H9 (cell line): ENCODE measurements around the gene MACROH2A1. TPM values are rescaled to one million over a fixed set of nuclear protein-coding genes. Genes with fewer than 3 reads are reported as not detected.

Experiments
- DNase-seq: peaks from one replicate; pipeline ENCODE4 v3.0.0-alpha.2; 2017
- H2AFZ ChIP-seq: one replicate; pipeline ENCODE4 v1.6.1; 2013; ENCODE audit warnings: mild to moderate bottlenecking, low read length, control low read depth, moderate library complexity
- H2AK5ac ChIP-seq: 2 replicates; pipeline ENCODE4 v1.6.1; 2013; ENCODE audit warnings: low read length, control low read depth, mixed read lengths; ENCODE audit not compliant: insufficient read length
- H2BK120ac ChIP-seq: one replicate; pipeline ENCODE4 v1.6.1; 2013; ENCODE audit warnings: low read depth, mild to moderate bottlenecking, low read length, control low read depth, inconsistent platforms; ENCODE audit not compliant: poor library complexity, severe bottlenecking
- H2BK12ac ChIP-seq: 2 replicates; pipeline ENCODE4 v1.6.1; 2013; ENCODE audit warnings: low read length, control low read depth, mixed read lengths, low read depth; ENCODE audit not compliant: insufficient read length
- H2BK15ac ChIP-seq: 2 replicates; pipeline ENCODE4 v1.6.1; 2013; ENCODE audit warnings: low read depth, low read length, control low read depth
- H2BK20ac ChIP-seq: one replicate; pipeline ENCODE4 v1.6.1; 2013; ENCODE audit warnings: low read depth, mild to moderate bottlenecking, low read length, control low read depth, inconsistent platforms; ENCODE audit not compliant: poor library complexity, severe bottlenecking
- H2BK5ac ChIP-seq: 2 replicates; pipeline ENCODE4 v1.6.1; 2013; ENCODE audit warnings: low read length, control low read depth, mixed read lengths; ENCODE audit not compliant: insufficient read length
- H3K14ac ChIP-seq: 2 replicates; pipeline ENCODE4 v1.6.1; 2013; ENCODE audit warnings: low read length, control low read depth; ENCODE audit not compliant: insufficient read depth
- H3K18ac ChIP-seq: 2 replicates; pipeline ENCODE4 v1.6.1; 2013; ENCODE audit warnings: low read depth, mild to moderate bottlenecking, mixed read lengths, low read length, control low read depth; ENCODE audit not compliant: insufficient read length
- H3K23ac ChIP-seq: 2 replicates; pipeline ENCODE4 v1.6.1; 2013; ENCODE audit warnings: low read length, control low read depth, mixed read lengths, low read depth; ENCODE audit not compliant: insufficient read length
- H3K23me2 ChIP-seq: 2 replicates; pipeline ENCODE4 v1.6.1; 2013; ENCODE audit warnings: low read depth, mild to moderate bottlenecking, mixed read lengths, low read length, control low read depth; ENCODE audit not compliant: insufficient read length, poor library complexity, severe bottlenecking
- H3K27ac ChIP-seq: 2 replicates; pipeline ENCODE4 v1.5.1; 2013; ENCODE audit warnings: low read length, control low read depth, mixed read lengths, low read depth; ENCODE audit not compliant: insufficient read length
- H3K27me3 ChIP-seq: 2 replicates; pipeline ENCODE4 v1.6.1; 2013; ENCODE audit warnings: low read length, control low read depth, inconsistent platforms; ENCODE audit not compliant: insufficient read depth
- H3K4ac ChIP-seq: 2 replicates; pipeline ENCODE4 v1.6.1; 2013; ENCODE audit warnings: low read depth, mild to moderate bottlenecking, control low read depth, inconsistent platforms, low read length, moderate library complexity
- H3K4me1 ChIP-seq: 2 replicates; pipeline ENCODE4 v1.6.1; 2013; ENCODE audit warnings: low read length, control low read depth, inconsistent platforms; ENCODE audit not compliant: insufficient read depth
- H3K4me2 ChIP-seq: 2 replicates; pipeline ENCODE4 v1.6.1; 2013; ENCODE audit warnings: low read length, control low read depth, mixed read lengths; ENCODE audit not compliant: insufficient read length, insufficient read depth
- H3K56ac ChIP-seq: 2 replicates; pipeline ENCODE4 v1.6.1; 2013; ENCODE audit warnings: low read depth, mild to moderate bottlenecking, mixed read lengths, low read length, control low read depth; ENCODE audit not compliant: insufficient read length
- H3K79me1 ChIP-seq: 2 replicates; pipeline ENCODE4 v1.6.1; 2013; ENCODE audit warnings: low read depth, mild to moderate bottlenecking, moderate library complexity, low read length, control low read depth, inconsistent platforms; ENCODE audit not compliant: insufficient read depth, poor library complexity, severe bottlenecking
- H3K79me2 ChIP-seq: 2 replicates; pipeline ENCODE4 v1.6.1; 2013; ENCODE audit warnings: low read length, control low read depth, inconsistent platforms; ENCODE audit not compliant: insufficient read depth
- H3K9ac ChIP-seq: 2 replicates; pipeline ENCODE4 v1.6.1; 2013; ENCODE audit warnings: low read length, control low read depth, mixed read lengths; ENCODE audit not compliant: insufficient read length; ENCODE audit errors: extremely low read depth
- H3K9me3 ChIP-seq: one replicate; pipeline ENCODE4 v1.6.1; 2013; ENCODE audit warnings: low read depth, low read length, inconsistent platforms; ENCODE audit not compliant: control insufficient read depth
- H3T11ph ChIP-seq: one replicate; pipeline ENCODE4 v1.6.1; 2013; ENCODE audit warnings: mild to moderate bottlenecking, low read length, control low read depth, inconsistent platforms
- H4K20me1 ChIP-seq: one replicate; pipeline ENCODE4 v1.6.1; 2013; ENCODE audit not compliant: control insufficient read depth, insufficient read length, insufficient read depth
- H4K5ac ChIP-seq: 2 replicates; pipeline ENCODE4 v1.6.1; 2013; ENCODE audit warnings: low read depth, mild to moderate bottlenecking, mixed read lengths, low read length, control low read depth; ENCODE audit not compliant: insufficient read length
- H4K8ac ChIP-seq: replicated peaks from 2 replicates; pipeline ENCODE4 v1.6.1; 2013; ENCODE audit warnings: low read length, control low read depth, mixed read lengths, low read depth; ENCODE audit not compliant: insufficient read length
- H4K91ac ChIP-seq: 2 replicates; pipeline ENCODE4 v1.6.1; 2013; ENCODE audit warnings: low read depth, mild to moderate bottlenecking, moderate library complexity, mixed read lengths, low read length, control low read depth; ENCODE audit not compliant: insufficient read length
- H3K27ac Mint-ChIP-seq, 3 experiments: 2 replicates in 2 of 3; 3 replicates in 1 of 3; pipeline ENCODE4 v1.8.0; 2020 to 2021; ENCODE audit warnings: mixed read lengths in 3 of 3, mild to moderate bottlenecking in 1 of 3, moderate library complexity in 1 of 3
- H3K27me3 Mint-ChIP-seq: 2 replicates; pipeline ENCODE4 v1.8.0; 2021; ENCODE audit warnings: low read depth, mild to moderate bottlenecking, moderate library complexity, mixed read lengths
- H3K36me3 Mint-ChIP-seq, 3 experiments: 2 replicates in 2 of 3; 3 replicates in 1 of 3; pipeline ENCODE4 v1.8.0; 2020 to 2021; ENCODE audit warnings: low read depth in 3 of 3, mixed read lengths in 3 of 3; ENCODE audit not compliant: insufficient read depth in 1 of 3
- H3K4me1 Mint-ChIP-seq, 2 experiments: 2 replicates each; pipeline ENCODE4 v1.8.0; 2020; ENCODE audit warnings: mixed read lengths in 2 of 2
- H3K4me3 Mint-ChIP-seq, 2 experiments: 2 replicates in 1 of 2; 3 replicates in 1 of 2; pipeline ENCODE4 v1.8.0; 2020 to 2021; ENCODE audit warnings: mild to moderate bottlenecking in 2 of 2, mixed read lengths in 2 of 2, moderate library complexity in 1 of 2
- H3K9me3 Mint-ChIP-seq, 2 experiments: 2 replicates in 1 of 2; 3 replicates in 1 of 2; pipeline ENCODE4 v1.8.0; 2020; ENCODE audit warnings: mild to moderate bottlenecking in 2 of 2, mixed read lengths in 2 of 2, moderate library complexity in 1 of 2
- CTCF ChIP-seq: fragments of 200-600 bp; sonication (generic); conservative IDR thresholded peaks from 3 replicates; pipeline ENCODE4 v1.8.0; 2021; ENCODE audit warnings: antibody characterized with exemption, mild to moderate bottlenecking
- total RNA-seq: library from RNA; stranded (reverse); gene quantifications from 2 replicates; pipeline ENCODE4 v1.2.1, GENCODE V29; 2021

MACROH2A1 gene
- total RNA-seq, 1 experiment from 2014 or later: 111 TPM

- Histone ChIP-seq H3K4me2 (no peak overlapping the region), H3K4ac (no peak overlapping the region), H2AFZ (no peak overlapping the region), H2BK12ac (no peak overlapping the region), H3K23ac (no peak overlapping the region), H3K4me1 (no peaks in the 10 kb centered on the region), H2BK5ac (no peak overlapping the region), H3K27me3 (no peaks in the 10 kb centered on the region), H3K9me3 (no peaks in the 10 kb centered on the region), H3K27ac (no peak overlapping the region), H2BK120ac (no peak overlapping the region), H2AK5ac (no peak overlapping the region), H4K20me1 (no peaks in the 10 kb centered on the region), H4K5ac (no peak overlapping the region), H3K79me1 (no peaks in the 10 kb centered on the region), H2BK20ac (no peak overlapping the region), H2BK15ac (no peak overlapping the region), H3T11ph (no peak overlapping the region), H3K23me2 (no peaks in the 10 kb centered on the region), H3K14ac (no peak overlapping the region), H3K9ac (no peak overlapping the region), H4K91ac (no peak overlapping the region), H3K79me2 (no peaks in the 10 kb centered on the region), H3K18ac (no peak overlapping the region), H4K8ac (no peak overlapping the region), H3K56ac (no peak overlapping the region)
- TF ChIP-seq CTCF: no peak
- no peak for DNase-seq
- peaks cover 4 to 26% (median 10%) of the 10 kb centered on the region in 3 experiments; a peak in 5 of 7 replicates for H3K36me3 Mint-ChIP-seq
- H3K4me1 Mint-ChIP-seq: no peaks in the 10 kb centered on the region
- H3K27ac Mint-ChIP-seq: peak overlapping the region in 1 of 3 experiments; percentile 55; a peak in 2 of 7 replicates
- H3K9me3 Mint-ChIP-seq: no peaks in the 10 kb centered on the region
- H3K27me3 Mint-ChIP-seq: no peaks in the 10 kb centered on the region
- no peak overlapping the region for H3K4me3 Mint-ChIP-seq
These were observed 49.1 kb downstream of the MACROH2A1 start for GRCh38 chr5:135349886-135350285.
